GM21515 (cell line): ENCODE measurements around the gene UBE2N.
"Not testable (repeated sequence)": the region's sequence is repeated elsewhere in the genome, so short reads cannot be mapped to it uniquely, and the experiment has no call there.

Experiments used
- ATAC-seq: cut with Tn5 transposase; IDR thresholded peaks from one replicate; pipeline ENCODE4 v1.9.1; 2021; ENCODE audit not compliant: unreplicated experiment

The UBE2N gene

GRCh38 chr12:93415723-93416464, 25.9 kb downstream of the UBE2N start:
- peak; percentile 40 for ATAC-seq

GRCh38 chr12:93413064-93413463, 28.7 kb downstream of the UBE2N start:
- ATAC-seq: no peak

GRCh38 chr12:93412396-93412795, 29.4 kb downstream of the UBE2N start:
- not testable (repeated sequence) for ATAC-seq

GRCh38 chr12:93411060-93411459, 30.7 kb downstream of the UBE2N start:
- ATAC-seq: not testable (repeated sequence)

DNA sequence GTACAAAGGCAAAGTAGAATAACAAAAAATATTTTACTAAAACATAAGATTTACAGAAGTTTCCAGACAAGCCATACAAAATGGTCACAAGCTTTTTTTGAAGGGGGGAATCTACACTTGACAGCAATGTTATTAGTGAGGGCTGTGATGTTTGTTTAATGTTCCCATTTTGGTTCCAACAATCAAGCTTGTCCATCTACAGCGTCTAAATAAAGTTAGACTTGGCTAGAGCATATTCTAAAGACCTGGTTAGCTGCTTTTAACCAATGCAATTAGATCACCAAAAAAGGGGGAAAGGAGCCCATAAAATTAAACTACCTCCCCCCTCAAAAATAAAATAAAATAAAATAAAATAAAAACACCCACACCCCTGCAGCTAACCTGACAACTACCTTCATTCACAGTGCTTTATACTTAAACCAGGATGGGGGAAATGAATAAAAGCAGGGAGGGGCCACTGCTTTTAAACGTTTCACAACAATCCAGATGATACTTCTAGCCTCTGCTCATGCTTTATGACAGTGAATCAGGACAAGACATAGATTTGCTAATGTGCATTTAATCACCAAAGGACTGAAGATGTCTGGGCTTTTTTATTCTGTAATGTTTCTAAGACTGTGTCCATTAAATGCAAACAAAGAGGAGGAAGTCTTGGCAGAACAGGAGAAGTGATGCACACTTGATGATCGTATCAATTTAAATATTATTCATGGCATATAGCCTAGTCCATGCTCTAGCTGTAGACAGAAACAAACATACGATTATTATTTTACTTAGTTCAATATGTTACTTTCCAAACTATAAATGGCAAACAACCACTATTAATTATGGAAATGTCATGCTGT, 32.2 kb downstream of the UBE2N start:
- ATAC-seq: not testable (repeated sequence)

DNA sequence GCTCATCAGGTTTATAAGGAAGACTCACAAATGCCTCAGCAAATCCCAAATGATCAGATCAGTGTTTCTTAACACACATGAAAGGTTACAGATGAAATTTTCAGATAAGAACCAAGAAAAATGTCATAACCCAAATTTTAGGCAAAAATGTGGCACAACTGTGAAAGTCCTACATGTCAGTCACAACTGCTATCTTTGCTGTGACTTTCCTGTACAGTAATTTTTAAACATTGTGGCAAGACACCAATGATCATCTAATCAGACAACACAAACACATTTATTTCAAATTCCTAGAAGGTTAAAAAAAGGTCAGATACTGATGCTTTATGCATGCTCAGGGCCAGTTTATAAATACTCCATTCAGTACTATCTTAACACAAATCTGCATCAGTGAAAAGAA, 32.9 kb downstream of the UBE2N start:
- no peak for ATAC-seq

DNA sequence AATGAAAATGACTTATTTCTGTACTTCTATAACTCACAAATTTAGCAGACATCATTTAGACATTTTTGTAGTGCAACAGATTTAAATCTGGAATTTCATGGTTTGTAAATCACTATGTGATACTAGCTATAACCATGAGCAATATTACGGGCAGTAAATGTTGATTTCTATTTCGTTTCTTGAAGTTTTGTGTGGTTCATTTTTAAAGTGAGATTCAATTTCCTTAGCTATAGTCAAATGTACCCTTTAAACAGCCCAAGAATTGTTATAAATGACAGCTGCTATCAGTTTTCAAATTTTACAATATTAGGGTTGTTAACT, 33.8 kb downstream of the UBE2N start:
- no peak for ATAC-seq

DNA sequence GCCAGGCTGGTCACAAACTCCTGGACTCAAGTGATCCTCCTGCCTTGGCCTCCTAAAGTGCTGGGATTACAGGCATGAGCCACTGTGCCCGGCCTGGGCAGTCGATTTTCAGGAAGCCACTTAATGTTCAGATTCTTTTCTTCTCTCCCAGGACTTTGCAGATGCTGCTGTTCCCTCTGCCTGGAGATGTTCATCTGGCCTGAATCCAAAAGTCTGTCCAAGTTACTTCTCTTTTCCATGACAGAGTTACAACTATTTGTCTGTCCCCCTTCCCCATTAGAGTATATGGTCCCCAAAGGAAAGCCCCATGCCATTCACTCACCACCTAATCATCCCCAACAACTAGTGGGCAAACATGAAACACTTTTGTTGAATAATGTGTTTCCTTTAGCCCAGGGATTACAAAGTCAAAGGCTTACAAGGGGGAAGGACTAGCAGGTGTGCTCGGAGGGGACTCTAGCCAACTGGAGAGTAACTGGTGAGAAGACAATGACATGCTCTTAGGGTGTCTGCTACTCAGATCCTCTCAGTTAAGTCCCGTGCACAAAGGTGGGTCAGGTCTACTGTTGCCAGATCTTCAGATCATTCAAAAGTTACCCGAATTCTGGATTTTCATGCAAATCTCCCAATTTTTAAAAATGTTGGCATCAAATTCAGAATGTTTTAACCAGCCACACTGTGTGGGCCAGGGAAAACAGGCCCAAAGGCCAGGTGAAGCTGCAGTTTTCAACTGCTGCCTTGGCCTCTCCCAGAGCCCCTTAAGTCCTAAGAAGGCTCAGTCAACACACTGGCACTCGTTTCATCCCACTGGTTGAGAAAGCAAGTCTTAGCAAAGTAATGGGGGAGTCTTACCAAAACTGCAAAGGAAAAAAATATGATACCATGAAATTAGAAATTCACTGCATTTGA, 34.4 kb downstream of the UBE2N start:
- ATAC-seq: no peak

GRCh38 chr12:93404961-93405849, 36.5 kb downstream of the UBE2N start:
- ATAC-seq: no peak

DNA sequence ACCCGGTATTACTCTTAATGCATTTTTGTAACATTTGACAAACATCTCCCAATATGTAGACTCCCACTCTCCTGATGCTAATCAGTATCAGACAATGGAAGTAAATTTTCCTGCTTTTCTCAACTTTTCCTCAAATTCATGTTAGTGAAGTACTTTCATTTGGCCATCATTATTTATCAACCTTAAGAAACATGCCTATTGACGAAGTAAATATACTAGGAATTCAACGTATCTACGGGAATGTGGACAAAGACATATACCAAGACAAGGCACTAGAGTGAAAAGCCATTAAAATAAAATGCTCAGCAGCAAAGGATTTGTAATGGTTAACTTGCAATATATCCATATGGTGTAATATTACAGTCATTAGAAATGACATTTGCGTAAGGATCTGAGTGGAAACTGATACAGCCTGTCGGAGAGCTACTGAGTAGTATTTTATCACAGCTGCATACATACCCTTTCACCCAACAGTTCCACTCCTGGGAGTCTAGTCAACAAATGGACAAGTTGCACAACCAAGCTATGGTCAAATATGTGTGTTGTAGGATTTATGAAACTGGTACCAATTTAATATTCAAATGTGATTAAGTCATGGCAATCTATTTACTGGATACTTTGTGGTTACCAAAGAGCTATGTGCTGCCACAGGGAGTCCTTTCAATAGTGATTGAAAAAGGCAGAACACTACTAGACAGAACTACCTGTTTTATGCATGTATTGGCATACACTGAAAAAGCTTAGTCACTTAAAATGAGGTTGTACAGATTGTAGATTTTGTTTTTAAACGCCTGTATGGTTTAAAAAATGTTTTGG, 37.6 kb downstream of the UBE2N start:
- no peak for ATAC-seq

GRCh38 chr12:93402333-93403311, 39.1 kb downstream of the UBE2N start:
- ATAC-seq: no peak

GRCh38 chr12:93399183-93399863, 42.4 kb downstream of the UBE2N start:
- peak; percentile 81 for ATAC-seq

DNA sequence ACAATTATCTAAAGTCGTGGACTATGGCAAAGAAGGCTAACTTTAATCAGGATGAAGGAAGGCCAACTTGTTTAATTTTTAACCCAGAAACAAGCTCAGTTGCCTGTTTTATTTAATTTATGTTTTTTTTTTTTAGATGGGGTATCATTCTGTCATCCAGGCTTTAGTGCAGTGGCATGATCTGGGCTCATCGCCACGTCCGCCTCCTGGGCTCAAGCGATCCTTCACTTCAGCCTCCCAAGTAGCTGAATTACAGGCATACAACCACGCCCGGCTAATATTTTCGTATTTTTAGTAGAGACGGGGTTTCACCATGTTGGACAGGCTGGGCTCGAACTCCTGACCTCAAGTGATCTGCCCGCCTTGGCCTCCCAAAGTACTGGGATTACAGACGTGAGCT, 44.3 kb downstream of the UBE2N start:
- no peak for ATAC-seq

GRCh38 chr12:93393425-93393824, 48.3 kb downstream of the UBE2N start:
- no peak for ATAC-seq

- no peak for ATAC-seq
Measured at GRCh38 chr12:93390549-93391297, 51.0 kb downstream of the UBE2N start.

GRCh38 chr12:93390031-93390430, 51.7 kb downstream of the UBE2N start:
- ATAC-seq: no peak

- no peak for ATAC-seq
Measured at GRCh38 chr12:93387780-93388179, 54.0 kb downstream of the UBE2N start.
